Neural progenitor cell (in vitro differentiated cells): Measurements from ENCODE around the gene NEU2.

Experiments used
- CTCF ChIP-seq: fragments of 200-600 bp; sonication (generic); IDR thresholded peaks from 2 replicates; pipeline ENCODE4 v1.5.1; 2017; ENCODE audit warnings: antibody characterized with exemption, mild to moderate bottlenecking
- EZH2 ChIP-seq: fragments of 200-600 bp; sonication (generic); IDR thresholded peaks from 2 replicates; pipeline ENCODE4 v1.6.1; 2017; ENCODE audit warnings: antibody characterized with exemption, mild to moderate bottlenecking, moderate library complexity
- EZH2phosphoT487 ChIP-seq: fragments of 200-600 bp; sonication (generic); IDR thresholded peaks from 2 replicates; pipeline ENCODE4 v1.6.1; 2017; ENCODE audit warnings: antibody characterized with exemption

GRCh38 chr2:233039212-233039845 lies 6.9 kb downstream of the NEU2 start:
- no peak for TF ChIP-seq CTCF
- no peak for TF ChIP-seq EZH2
- no peak for TF ChIP-seq EZH2phosphoT487
